HG03196 (cell line): ENCODE results near the gene FOXN3.

Experiments used
- ATAC-seq: cut with Tn5 transposase; IDR thresholded peaks from one replicate; pipeline ENCODE4 v1.9.1; 2021; ENCODE audit not compliant: unreplicated experiment

The FOXN3 gene

GRCh38 chr14:89240414-89240813 lies 176.6 kb downstream of the FOXN3 start:
- no peak for ATAC-seq

GRCh38 chr14:89239023-89239422 lies 178.0 kb downstream of the FOXN3 start:
- ATAC-seq, result no peak

- ATAC-seq, result no peak
Observed at GRCh38 chr14:89237921-89238529, 179.0 kb downstream of the FOXN3 start.

GRCh38 chr14:89236851-89237250 lies 180.2 kb downstream of the FOXN3 start:
- ATAC-seq, result no peak

- no peak for ATAC-seq
Observed at GRCh38 chr14:89233184-89233583, 183.8 kb downstream of the FOXN3 start.

- no peak for ATAC-seq
Observed at GRCh38 chr14:89232265-89233070, 184.6 kb downstream of the FOXN3 start.

- no peak for ATAC-seq
Observed at GRCh38 chr14:89231426-89232113, 185.5 kb downstream of the FOXN3 start.

- no peak for ATAC-seq
Observed at GRCh38 chr14:89228921-89229639, 188.0 kb downstream of the FOXN3 start.

GRCh38 chr14:89227496-89227836 lies 189.6 kb downstream of the FOXN3 start:
- ATAC-seq, result no peak

GRCh38 chr14:89226801-89227495 lies 190.1 kb downstream of the FOXN3 start:
- ATAC-seq, result no peak

- ATAC-seq, result no peak
Observed at GRCh38 chr14:89225607-89226006, 191.4 kb downstream of the FOXN3 start.

GRCh38 chr14:89221109-89221810 lies 195.8 kb downstream of the FOXN3 start:
- no peak for ATAC-seq

GRCh38 chr14:89219051-89219450 lies 198.0 kb downstream of the FOXN3 start:
- no peak for ATAC-seq

GRCh38 chr14:89217891-89218290 lies 199.1 kb downstream of the FOXN3 start:
- no peak for ATAC-seq

- ATAC-seq, result no peak
Observed at GRCh38 chr14:89215531-89215930, 201.5 kb downstream of the FOXN3 start.

GRCh38 chr14:89215114-89215513 lies 201.9 kb downstream of the FOXN3 start:
- no peak for ATAC-seq

- no peak for ATAC-seq
Observed at GRCh38 chr14:89214221-89214965, 202.6 kb downstream of the FOXN3 start.

GRCh38 chr14:89212386-89213235 lies 204.4 kb downstream of the FOXN3 start:
- ATAC-seq, result no peak

- no peak for ATAC-seq
Observed at GRCh38 chr14:89209558-89209957, 207.5 kb downstream of the FOXN3 start.
